ENCODE results near the gene BUD31. TPM values are rescaled to one million over a fixed set of nuclear protein-coding genes. Genes with fewer than 3 reads are reported as not detected.

The BUD31 gene
- total RNA-seq, 4 donors from 2014 or later = 61.8 to 82.0 (median 66.2) TPM

DNA sequence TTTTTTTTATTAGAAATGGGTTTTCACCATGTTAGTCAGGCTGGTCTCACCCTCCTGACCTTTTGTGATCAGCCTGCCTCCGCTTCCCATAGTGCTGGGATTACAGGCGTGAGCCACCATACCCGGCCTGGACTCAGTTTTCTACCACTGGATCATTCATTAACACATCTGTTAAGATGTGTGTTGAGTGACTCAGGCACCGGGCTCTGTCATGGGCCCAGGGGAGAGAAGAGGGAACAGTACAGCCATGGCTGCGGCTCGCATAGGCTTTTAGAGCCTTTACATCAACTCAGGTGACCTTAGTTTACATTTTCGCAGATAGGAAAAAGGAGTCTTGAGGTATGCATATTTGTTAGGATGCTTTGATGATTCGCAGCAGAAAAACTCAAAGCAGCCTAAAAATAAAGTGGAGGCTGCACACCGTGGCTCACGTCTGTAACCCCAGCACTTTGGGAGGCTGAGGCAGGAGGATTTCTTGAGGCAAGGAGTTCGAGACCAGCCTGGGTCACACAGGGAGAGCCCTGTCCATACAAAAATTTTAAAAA, 37.3 kb upstream of the BUD31 start:
- DNase-seq (ENCODE audit: extremely low spot score) = no peak

DNA sequence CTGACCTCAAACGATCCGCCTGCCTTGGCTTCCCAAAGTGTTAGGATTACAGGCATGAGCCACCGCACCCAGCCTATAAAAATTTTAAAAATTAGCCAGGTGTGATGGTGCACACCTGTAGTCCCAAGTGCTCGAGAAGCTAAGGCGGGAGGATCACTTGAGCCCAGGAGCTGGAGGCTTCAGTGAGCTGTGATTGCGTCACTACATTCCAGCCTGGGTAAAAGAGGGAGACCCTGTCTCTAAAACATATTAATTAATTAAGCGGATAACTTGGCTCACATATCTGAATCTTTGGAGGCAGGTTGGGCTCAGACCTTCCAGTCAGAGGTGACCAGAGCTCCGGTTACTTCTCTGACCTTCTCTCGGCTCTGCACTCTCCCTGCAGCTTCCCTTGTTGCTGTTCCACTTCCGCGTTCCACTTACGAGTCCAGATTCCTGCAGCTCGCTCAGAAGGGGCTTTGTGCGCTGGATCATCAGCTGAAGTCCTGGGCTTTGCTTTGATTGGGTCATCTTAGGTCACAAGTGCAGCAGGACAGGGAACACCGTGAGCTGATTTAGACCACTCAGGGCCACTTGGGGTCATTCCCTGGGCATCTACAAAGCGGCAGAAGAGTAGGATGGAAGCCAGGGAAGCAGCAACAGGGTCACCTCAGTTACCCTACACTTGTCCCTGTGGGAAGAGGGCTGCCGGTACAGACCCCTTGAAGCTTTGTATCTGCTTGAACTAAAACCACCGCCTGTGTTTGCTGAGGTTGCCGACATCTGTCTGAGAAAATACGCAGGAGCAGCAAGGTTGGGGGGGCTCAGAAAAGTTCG, 36.3 kb upstream of the BUD31 start:
- WGBS = 60% methylated on average over 21 of the region's 21 CpGs
- peak overlapping the region; percentile 43 to 93 (median 76) for H3K27ac ChIP-seq (replicated peaks in 1 of 4)
- H3K9me3 ChIP-seq = no peaks in the 10 kb centered on the region
- no peaks in the 10 kb centered on the region for H3K27me3 ChIP-seq
- no peak for DNase-seq (ENCODE audit: extremely low spot score)
- peak overlapping the region in 2 of 4 donors; percentile 3 to 18 for H3K4me3 ChIP-seq
- no peak for TF ChIP-seq CTCF (IDR thresholded peaks at IDR 0.05)
- peaks cover 0 to 27% (median 13%) of the 10 kb centered on the region in 4 donors for H3K36me3 ChIP-seq
- H3K4me1 ChIP-seq = peaks cover 19 to 41% (median 32%) of the 10 kb centered on the region in 4 donors
- intact Hi-C loops (cut with DNase I) = no loop called here

More for the DNA sequence above, 37.3 kb upstream of the BUD31 start:
- Histone ChIP-seq H3K4me1 (peaks cover 17 to 41% (median 30%) of the 10 kb centered on the region in 4 donors), H3K27ac (replicated peaks in 1 of 4) (peak overlapping the region; percentile 27 to 93 (median 66)), H3K27me3 (no peaks in the 10 kb centered on the region), H3K36me3 (peaks cover 5 to 27% (median 20%) of the 10 kb centered on the region in 4 donors), H3K9me3 (no peaks in the 10 kb centered on the region), H3K4me3 (no peak overlapping the region)
- 89% methylated on average over 11 of the region's 11 CpGs for WGBS
- TF ChIP-seq EP300 (IDR thresholded peaks at IDR 0.05) (no peak), CTCF (IDR thresholded peaks at IDR 0.05) (no peak), POLR2A (IDR thresholded peaks at IDR 0.05; ENCODE audit: low read depth) (no peak), POLR2AphosphoS5 (IDR thresholded peaks at IDR 0.05) (no peak)
- intact Hi-C loops (cut with DNase I) = no loop called here

DNA sequence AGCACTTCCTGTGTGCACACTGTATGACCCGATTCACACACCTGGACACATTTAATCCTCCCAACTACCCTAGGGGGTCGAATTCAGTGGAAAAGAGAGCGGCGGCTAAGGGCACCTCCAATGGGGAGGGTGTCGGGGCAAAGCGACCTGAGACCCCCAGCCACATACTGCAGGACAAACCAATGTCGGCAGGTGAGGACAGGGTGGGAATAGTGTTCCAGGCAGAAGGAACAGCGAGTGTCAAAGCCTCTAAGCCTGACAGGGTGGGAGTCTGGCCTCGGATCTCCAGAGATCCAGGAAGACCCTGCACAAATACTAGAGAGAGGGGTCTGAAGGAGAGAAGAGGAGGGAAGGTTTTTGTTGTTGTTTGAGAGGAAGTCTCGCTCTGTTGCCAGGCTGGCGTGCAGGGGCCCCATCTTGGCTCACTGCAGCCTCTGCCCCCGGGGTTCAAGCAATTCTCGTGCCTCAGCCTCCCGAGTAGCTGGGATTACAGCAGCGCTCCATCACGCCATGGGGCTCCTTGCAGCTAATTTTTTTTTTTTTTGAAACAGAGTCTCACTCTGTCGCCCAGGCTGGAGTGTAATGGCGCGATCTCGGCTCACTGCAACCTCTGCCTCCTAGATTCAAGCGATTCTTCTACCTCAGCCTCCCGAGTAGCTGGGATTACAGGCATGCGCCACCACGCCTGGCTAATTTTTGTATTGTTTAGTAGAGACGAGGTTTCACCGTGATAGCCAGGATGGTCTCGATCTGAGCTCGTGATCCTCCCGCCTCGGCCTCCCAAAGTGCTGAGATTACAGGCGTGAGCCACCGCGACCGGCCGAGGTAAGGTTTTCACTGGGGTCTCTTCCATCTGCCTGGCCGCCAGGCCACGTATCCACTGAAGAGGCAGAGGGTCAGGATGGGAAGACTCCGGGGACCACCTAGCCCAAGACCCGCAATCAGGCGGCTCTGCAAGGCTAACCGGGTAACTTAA, 35.4 kb upstream of the BUD31 start:
- Histone ChIP-seq H3K4me1 (peaks cover 23 to 43% (median 37%) of the 10 kb centered on the region in 4 donors), H3K9me3 (no peaks in the 10 kb centered on the region), H3K4me3 (peak overlapping the region; percentile 86 to 99 (median 92)), H3K36me3 (peaks cover 1 to 32% (median 18%) of the 10 kb centered on the region in 4 donors), H3K27me3 (no peaks in the 10 kb centered on the region), H3K27ac (replicated peaks in 1 of 4) (peak overlapping the region; percentile 80 to 93 (median 90))
- no peak for TF ChIP-seq EP300 (IDR thresholded peaks at IDR 0.05)
- no peak for TF ChIP-seq POLR2AphosphoS5 (IDR thresholded peaks at IDR 0.05)
- no peak for TF ChIP-seq POLR2A (IDR thresholded peaks at IDR 0.05; ENCODE audit: low read depth)
- TF ChIP-seq CTCF (IDR thresholded peaks at IDR 0.05) = no peak
- intact Hi-C loops (cut with DNase I) = no loop called here
- 88% methylated on average over 41 of the region's 41 CpGs for WGBS
- no peak for DNase-seq (ENCODE audit: extremely low spot score)

GRCh38 chr7:99374111-99375064, 34.4 kb upstream of the BUD31 start, which contains the start of gene ARPC1B:
Gene ARPC1B (plus strand): TSS chr7:99374730. CDS start chr7:99385715, 10,985 bp downstream.
- Histone ChIP-seq H3K27ac (replicated peaks in 1 of 4) (peak within 1 kb of the TSS; percentile 80 to 93 (median 90)), H3K4me1 (peaks cover 32 to 53% (median 47%) of the 10 kb centered on the region in 4 donors), H3K36me3 (peaks cover 3 to 24% (median 15%) of the 10 kb centered on the region in 4 donors), H3K9me3 (no peaks in the 10 kb centered on the region), H3K27me3 (no peaks in the 10 kb centered on the region), H3K4me3 (peak within 1 kb of the TSS; percentile 86 to 99 (median 92))
- peak; percentile 94 for DNase-seq (ENCODE audit: extremely low spot score)
- intact Hi-C loops (cut with DNase I) = no loop called here
- WGBS = 7% methylated on average over 14 of the region's 95 CpGs
- TF ChIP-seq POLR2A (IDR thresholded peaks at IDR 0.05; ENCODE audit: low read depth) (no peak), EP300 (IDR thresholded peaks at IDR 0.05) (no peak), POLR2AphosphoS5 (IDR thresholded peaks at IDR 0.05) (peak; percentile 31 to 83), CTCF (IDR thresholded peaks at IDR 0.05) (no peak)
